GM12878 (cell line): ENCODE results near the gene WDR13.

Source experiments
- EZH2 ChIP-seq: IDR thresholded peaks from 2 replicates; pipeline ENCODE4 v1.6.1; 2012; ENCODE audit warnings: low read depth, mild to moderate bottlenecking, control low read depth, inconsistent platforms, low read length, borderline replicate concordance; ENCODE audit not compliant: control insufficient read depth
- SMC3 ChIP-seq: IDR thresholded peaks from 2 replicates; pipeline ENCODE4 v1.6.1; 2011; ENCODE audit warnings: low read length, improper control_type of control experiment, borderline replicate concordance

DNA sequence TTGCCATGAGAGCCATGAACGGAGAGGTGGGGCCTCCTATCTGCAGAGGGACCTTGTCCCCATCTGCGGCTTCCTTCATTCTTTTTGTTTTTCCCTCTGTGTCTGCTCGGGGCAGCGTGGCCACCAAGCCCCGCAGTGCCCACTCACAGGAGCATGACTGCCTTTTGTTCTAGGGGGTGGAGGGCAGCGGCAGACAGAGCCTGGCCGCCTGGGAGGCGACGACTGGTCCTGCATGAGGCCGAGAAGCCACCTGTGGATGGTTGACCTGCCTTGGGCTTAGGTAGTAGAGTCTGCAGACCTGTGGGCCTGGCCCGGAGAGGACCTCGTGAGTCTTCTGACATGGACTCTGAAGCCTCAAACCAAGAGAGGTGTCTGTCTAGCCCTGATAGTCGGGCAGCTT, 21.6 kb upstream of the WDR13 start:
- TF ChIP-seq SMC3 (no peak), EZH2 (no peak)
